Loucy (cell line): ENCODE measurements around the gene ZSWIM6.

Experiments used
- EZH2phosphoT487 ChIP-seq: fragments of 200-600 bp; IDR thresholded peaks from 2 replicates; pipeline ENCODE4 v1.6.1; 2018; ENCODE audit warnings: antibody characterized with exemption, mild to moderate bottlenecking, moderate library complexity, borderline replicate concordance
- TF ChIP-seq, protein P1 (sequence below): fragments of 200-600 bp; sonication (generic); conservative IDR thresholded peaks from 2 replicates; pipeline ENCODE4 v1.5.1; 2014; ENCODE audit warnings: mild to moderate bottlenecking, antibody characterized with exemption, low read length

- no peak for TF ChIP-seq EZH2phosphoT487
- TF ChIP-seq, protein P1, sequence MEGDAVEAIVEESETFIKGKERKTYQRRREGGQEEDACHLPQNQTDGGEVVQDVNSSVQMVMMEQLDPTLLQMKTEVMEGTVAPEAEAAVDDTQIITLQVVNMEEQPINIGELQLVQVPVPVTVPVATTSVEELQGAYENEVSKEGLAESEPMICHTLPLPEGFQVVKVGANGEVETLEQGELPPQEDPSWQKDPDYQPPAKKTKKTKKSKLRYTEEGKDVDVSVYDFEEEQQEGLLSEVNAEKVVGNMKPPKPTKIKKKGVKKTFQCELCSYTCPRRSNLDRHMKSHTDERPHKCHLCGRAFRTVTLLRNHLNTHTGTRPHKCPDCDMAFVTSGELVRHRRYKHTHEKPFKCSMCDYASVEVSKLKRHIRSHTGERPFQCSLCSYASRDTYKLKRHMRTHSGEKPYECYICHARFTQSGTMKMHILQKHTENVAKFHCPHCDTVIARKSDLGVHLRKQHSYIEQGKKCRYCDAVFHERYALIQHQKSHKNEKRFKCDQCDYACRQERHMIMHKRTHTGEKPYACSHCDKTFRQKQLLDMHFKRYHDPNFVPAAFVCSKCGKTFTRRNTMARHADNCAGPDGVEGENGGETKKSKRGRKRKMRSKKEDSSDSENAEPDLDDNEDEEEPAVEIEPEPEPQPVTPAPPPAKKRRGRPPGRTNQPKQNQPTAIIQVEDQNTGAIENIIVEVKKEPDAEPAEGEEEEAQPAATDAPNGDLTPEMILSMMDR, result no peak
Observed at GRCh38 chr5:61402970-61403900, 71.2 kb downstream of the ZSWIM6 start.
